ENCODE measurements around the gene GOLGA1. TPM values are rescaled to one million over a fixed set of nuclear protein-coding genes. Genes with fewer than 3 reads are reported as not detected.

GOLGA1 gene
- total and polyA plus RNA-seq, 2 of the 13 experiments (the other 11 are each of a cell fraction or from before 2014, with no cell fraction given): 12.7 to 15.9 TPM

GRCh38 chr9:124852829-124853531 is 87.9 kb downstream of the GOLGA1 start, which contains the start of gene WDR38 (continued):
- TF ChIP-seq, protein P1, sequence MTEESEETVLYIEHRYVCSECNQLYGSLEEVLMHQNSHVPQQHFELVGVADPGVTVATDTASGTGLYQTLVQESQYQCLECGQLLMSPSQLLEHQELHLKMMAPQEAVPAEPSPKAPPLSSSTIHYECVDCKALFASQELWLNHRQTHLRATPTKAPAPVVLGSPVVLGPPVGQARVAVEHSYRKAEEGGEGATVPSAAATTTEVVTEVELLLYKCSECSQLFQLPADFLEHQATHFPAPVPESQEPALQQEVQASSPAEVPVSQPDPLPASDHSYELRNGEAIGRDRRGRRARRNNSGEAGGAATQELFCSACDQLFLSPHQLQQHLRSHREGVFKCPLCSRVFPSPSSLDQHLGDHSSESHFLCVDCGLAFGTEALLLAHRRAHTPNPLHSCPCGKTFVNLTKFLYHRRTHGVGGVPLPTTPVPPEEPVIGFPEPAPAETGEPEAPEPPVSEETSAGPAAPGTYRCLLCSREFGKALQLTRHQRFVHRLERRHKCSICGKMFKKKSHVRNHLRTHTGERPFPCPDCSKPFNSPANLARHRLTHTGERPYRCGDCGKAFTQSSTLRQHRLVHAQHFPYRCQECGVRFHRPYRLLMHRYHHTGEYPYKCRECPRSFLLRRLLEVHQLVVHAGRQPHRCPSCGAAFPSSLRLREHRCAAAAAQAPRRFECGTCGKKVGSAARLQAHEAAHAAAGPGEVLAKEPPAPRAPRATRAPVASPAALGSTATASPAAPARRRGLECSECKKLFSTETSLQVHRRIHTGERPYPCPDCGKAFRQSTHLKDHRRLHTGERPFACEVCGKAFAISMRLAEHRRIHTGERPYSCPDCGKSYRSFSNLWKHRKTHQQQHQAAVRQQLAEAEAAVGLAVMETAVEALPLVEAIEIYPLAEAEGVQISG (CRISPR knock-in tag; IDR thresholded peaks at IDR 0.05): no peak; the same call in 1 of the 2 replicates
- TF ChIP-seq HBP1 (CRISPR knock-in tag; IDR thresholded peaks at IDR 0.05; ENCODE audit: low read depth) (peak; percentile 79), AGO2 (optimal IDR thresholded peaks at IDR 0.05; ENCODE audit: low read depth, low read length) (no peak)

GRCh38 chr9:124852121-124852828 is 88.6 kb downstream of the GOLGA1 start:
- intact Hi-C loops (cut with micrococcal nuclease; ENCODE audit: unreplicated experiment): loop anchor here (1.0 to 2.0 kb wide), 2 partner anchors 57 to 78 kb away; no protein-coding TSS in a partner anchor
- H2AFZ ChIP-seq (ENCODE audit: low read length): no peak overlapping the region
- in situ Hi-C loops (cut with HindIII; ENCODE audit: extremely low pct_ligation_motif_present, low pct_unique_long_range_greater_than_20kb): loop anchor here (5.0 kb wide), 1 partner anchor 80 kb away; the partner anchor contains the start of gene NR6A1
- 51% methylated on average over 9 of the region's 13 CpGs for WGBS (ENCODE audit: low lambda C conversion rate)
- no peaks in the 10 kb centered on the region for H3K79me2 ChIP-seq (ENCODE audit: insufficient read depth, low read length)
- H3K4me2 ChIP-seq (ENCODE audit: low read depth, low read length): peak overlapping the region; percentile 86
- H3K9me3 ChIP-seq (ENCODE audit: low read length): no peaks in the 10 kb centered on the region
- ChIA-PET POLR2A (interaction anchor here (0.7 to 4.1 kb wide), 9 partner anchors 9 to 81 kb away, joined by 3 to 16 read pairs (median 4); partner anchors contain the start of genes ARPC5L, NR6A1, OLFML2A and RPL35), CTCF (ENCODE audit: low intra/inter-chr PET ratio, low total read pairs) (interaction anchor here (0.8 to 3.4 kb wide), 6 partner anchors 12 to 141 kb away, joined by 5 to 167 read pairs (median 17); partner anchors contain the start of genes NR6A1 and OLFML2A)
- H3K4me3 ChIP-seq (replicated peaks in 1 of 3; ENCODE audit: insufficient read depth in 1 of 3, low read depth in 2 of 3, low read length in 3 of 3): peak overlapping the region; percentile 24 to 69 (median 54); a peak in 5 of 6 replicates
- FAIRE-seq (no peak), ATAC-seq (no peak), DNase-seq (ENCODE audit: low spot score) (no peak)
- H3K27ac ChIP-seq (ENCODE audit: extremely low read length, insufficient read depth, low read length): no peak overlapping the region
- peaks cover 42% of the 10 kb centered on the region for H3K4me1 ChIP-seq (ENCODE audit: insufficient read depth, low read length)
- peaks cover 0 to 4% of the 10 kb centered on the region in 2 experiments; a peak in 2 of 5 replicates for H3K36me3 ChIP-seq (replicated peaks in 1 of 2; ENCODE audit: control insufficient read depth in 1 of 2, insufficient read depth in 2 of 2, low read length in 2 of 2)
- no TSS peak for BruUV-seq (replicated peaks)
- H3K27me3 ChIP-seq (ENCODE audit: control insufficient read depth in 1 of 2, insufficient read depth in 2 of 2, low read length in 2 of 2): no peaks in the 10 kb centered on the region; a peak in 2 of 5 replicates
- no peak overlapping the region for H3K9ac ChIP-seq (ENCODE audit: insufficient read depth, low read depth, low read length)
- H4K20me1 ChIP-seq (ENCODE audit: insufficient read depth, low read length): peaks cover under 1% of the 10 kb centered on the region; the same call in 1 of the 2 replicates
- no peak for TF ChIP-seq ZNF430 (CRISPR knock-in tag; IDR thresholded peaks at IDR 0.05)
- TF ChIP-seq ZNF572 (CRISPR knock-in tag; IDR thresholded peaks at IDR 0.05): no peak
- no peak for TF ChIP-seq FOXP4 (CRISPR knock-in tag; IDR thresholded peaks at IDR 0.05)
- no peak for TF ChIP-seq KDM5A (IDR thresholded peaks at IDR 0.05; ENCODE audit: borderline replicate concordance, low read length)

Measured in HepG2 (cell line).